Peyer's patch (tissue), 4 donors: ENCODE measurements around the gene CDC20. TPM values are rescaled to one million over a fixed set of nuclear protein-coding genes. Genes with fewer than 3 reads are reported as not detected.
"Not testable (repeated sequence)": the region's sequence is repeated elsewhere in the genome, so short reads cannot be mapped to it uniquely, and the experiment has no call there.

Experiments
- DNase-seq, 3 donors: peaks; one replicate each; pipeline ENCODE4 v3.0.0-alpha.2; 2017 to 2019
- H3K27ac ChIP-seq, 4 donors: fragments of 200-600 bp; sonication (generic); one replicate each; pipeline ENCODE4 v1.5.1; 2016 to 2019
- H3K27me3 ChIP-seq, 2 donors: fragments of 200-600 bp; sonication (generic); one replicate each; pipeline ENCODE4 v1.5.1; 2019
- H3K36me3 ChIP-seq, 3 donors: fragments of 200-600 bp; sonication (generic); one replicate each; pipeline ENCODE4 v1.5.1; 2016 to 2019
- H3K4me1 ChIP-seq, 4 donors: fragments of 200-600 bp; sonication (generic); one replicate each; pipeline ENCODE4 v1.5.1; 2016 to 2019
- H3K4me3 ChIP-seq, 4 donors: fragments of 200-600 bp; sonication (generic); 1 replicate in 3 of 4; 2 replicates in 1 of 4; pipeline ENCODE4 v1.5.1; 2016 to 2019; ENCODE audit warnings: mild to moderate bottlenecking in 1 of 4
- H3K9me3 ChIP-seq, 4 donors: fragments of 200-600 bp; sonication (generic); one replicate each; pipeline ENCODE4 v1.5.1; 2016 to 2019; ENCODE audit warnings: mild to moderate bottlenecking in 1 of 4
- POLR2A ChIP-seq, 2 donors: fragments of 450-650 bp; IDR thresholded peaks; one replicate each; pipeline ENCODE4 v1.5.1; 2017; ENCODE audit warnings: antibody characterized with exemption in 2 of 2, mild to moderate bottlenecking in 2 of 2, moderate library complexity in 2 of 2
- total RNA-seq, 4 donors: library from RNA; depleted of rRNA; stranded (reverse); fragments of >200 nt; gene quantifications; one replicate each; pipeline ENCODE4 v1.1.0, GENCODE V29; 2016
- TF ChIP-seq, protein P1 (sequence below), 6 experiments: fragments of 450-650 bp in 4 of 6; fragments of 200-600 bp in 2 of 6; sonication (generic) in 1 of 6; IDR thresholded peaks; one replicate each; pipeline ENCODE4 v1.5.1; 2017 to 2019; ENCODE audit warnings: antibody characterized with exemption in 6 of 6, mild to moderate bottlenecking in 3 of 6, moderate library complexity in 1 of 6

The CDC20 gene
- total RNA-seq, 4 donors from 2014 or later: 3.4 to 14.9 (median 6.3) TPM

DNA sequence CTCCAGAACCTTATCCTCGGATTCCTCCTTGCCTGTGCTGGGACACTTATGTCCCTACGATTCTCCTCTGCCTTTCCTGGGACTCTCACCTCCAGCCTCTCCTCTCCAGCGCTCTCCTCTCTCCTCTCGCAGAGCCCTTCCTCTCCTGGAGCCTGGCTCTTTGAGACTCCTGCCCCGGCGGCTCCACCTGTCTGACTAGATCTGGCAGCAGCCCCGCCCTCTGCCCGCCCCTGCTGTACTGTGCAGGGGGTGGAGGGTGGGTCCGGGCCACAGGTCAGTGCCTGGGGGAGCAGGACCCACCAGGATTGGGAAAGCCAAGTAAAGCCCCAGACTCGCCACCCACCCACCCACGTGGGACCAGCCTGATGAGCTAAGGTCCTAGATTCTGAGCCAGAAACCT is 7.4 kb downstream of the CDC20 start:
- H3K4me1 ChIP-seq: peaks cover 4 to 36% (median 15%) of the 10 kb centered on the region in 4 donors
- H3K9me3 ChIP-seq: no peaks in the 10 kb centered on the region
- DNase-seq: peak; percentile 26 to 88 (median 87)
- H3K36me3 ChIP-seq: peaks cover 0 to 42% (median 0%) of the 10 kb centered on the region in 3 donors
- TF ChIP-seq POLR2A (IDR thresholded peaks at IDR 0.05): peak; percentile 68 to 91
- TF ChIP-seq, protein P1, sequence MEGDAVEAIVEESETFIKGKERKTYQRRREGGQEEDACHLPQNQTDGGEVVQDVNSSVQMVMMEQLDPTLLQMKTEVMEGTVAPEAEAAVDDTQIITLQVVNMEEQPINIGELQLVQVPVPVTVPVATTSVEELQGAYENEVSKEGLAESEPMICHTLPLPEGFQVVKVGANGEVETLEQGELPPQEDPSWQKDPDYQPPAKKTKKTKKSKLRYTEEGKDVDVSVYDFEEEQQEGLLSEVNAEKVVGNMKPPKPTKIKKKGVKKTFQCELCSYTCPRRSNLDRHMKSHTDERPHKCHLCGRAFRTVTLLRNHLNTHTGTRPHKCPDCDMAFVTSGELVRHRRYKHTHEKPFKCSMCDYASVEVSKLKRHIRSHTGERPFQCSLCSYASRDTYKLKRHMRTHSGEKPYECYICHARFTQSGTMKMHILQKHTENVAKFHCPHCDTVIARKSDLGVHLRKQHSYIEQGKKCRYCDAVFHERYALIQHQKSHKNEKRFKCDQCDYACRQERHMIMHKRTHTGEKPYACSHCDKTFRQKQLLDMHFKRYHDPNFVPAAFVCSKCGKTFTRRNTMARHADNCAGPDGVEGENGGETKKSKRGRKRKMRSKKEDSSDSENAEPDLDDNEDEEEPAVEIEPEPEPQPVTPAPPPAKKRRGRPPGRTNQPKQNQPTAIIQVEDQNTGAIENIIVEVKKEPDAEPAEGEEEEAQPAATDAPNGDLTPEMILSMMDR (IDR thresholded peaks at IDR 0.05): no peak
- H3K27me3 ChIP-seq: no peaks in the 10 kb centered on the region
- peak overlapping the region; percentile 98 to 99 (median 98) for H3K27ac ChIP-seq
- H3K4me3 ChIP-seq: peak overlapping the region in 3 of 4 donors; percentile 80 to 97 (median 97)

DNA sequence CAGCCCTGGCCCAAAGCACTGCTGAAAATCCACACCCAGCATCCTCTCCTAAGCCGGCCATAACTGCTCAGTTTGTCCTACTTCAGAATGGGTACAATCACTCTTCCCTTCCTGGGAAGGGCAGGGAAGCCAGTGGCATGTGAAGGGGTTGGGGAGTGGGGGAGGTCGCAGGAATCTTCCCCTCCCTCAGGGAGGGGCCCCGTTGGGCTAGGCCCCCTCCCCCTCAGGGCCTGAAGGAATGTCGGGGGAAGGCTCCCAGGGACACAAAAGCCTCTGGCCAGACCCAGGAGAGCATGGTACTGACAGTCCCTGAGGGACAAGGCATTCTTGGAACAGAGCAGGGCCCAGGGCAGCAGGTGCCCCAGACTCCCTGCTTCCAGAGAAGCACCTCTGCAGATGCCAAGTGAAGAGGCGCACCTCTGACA is 7.8 kb downstream of the CDC20 start:
- Histone ChIP-seq H3K4me3 (peak overlapping the region; percentile 80 to 98 (median 97)), H3K9me3 (no peaks in the 10 kb centered on the region), H3K27ac (peak overlapping the region; percentile 98 to 99 (median 98)), H3K27me3 (no peaks in the 10 kb centered on the region), H3K36me3 (peaks cover 0 to 38% (median 0%) of the 10 kb centered on the region in 3 donors), H3K4me1 (peaks cover 4 to 36% (median 15%) of the 10 kb centered on the region in 4 donors)
- no peak for DNase-seq
- no peak for TF ChIP-seq POLR2A (IDR thresholded peaks at IDR 0.05)
- TF ChIP-seq, protein P1 (IDR thresholded peaks at IDR 0.05): no peak

DNA sequence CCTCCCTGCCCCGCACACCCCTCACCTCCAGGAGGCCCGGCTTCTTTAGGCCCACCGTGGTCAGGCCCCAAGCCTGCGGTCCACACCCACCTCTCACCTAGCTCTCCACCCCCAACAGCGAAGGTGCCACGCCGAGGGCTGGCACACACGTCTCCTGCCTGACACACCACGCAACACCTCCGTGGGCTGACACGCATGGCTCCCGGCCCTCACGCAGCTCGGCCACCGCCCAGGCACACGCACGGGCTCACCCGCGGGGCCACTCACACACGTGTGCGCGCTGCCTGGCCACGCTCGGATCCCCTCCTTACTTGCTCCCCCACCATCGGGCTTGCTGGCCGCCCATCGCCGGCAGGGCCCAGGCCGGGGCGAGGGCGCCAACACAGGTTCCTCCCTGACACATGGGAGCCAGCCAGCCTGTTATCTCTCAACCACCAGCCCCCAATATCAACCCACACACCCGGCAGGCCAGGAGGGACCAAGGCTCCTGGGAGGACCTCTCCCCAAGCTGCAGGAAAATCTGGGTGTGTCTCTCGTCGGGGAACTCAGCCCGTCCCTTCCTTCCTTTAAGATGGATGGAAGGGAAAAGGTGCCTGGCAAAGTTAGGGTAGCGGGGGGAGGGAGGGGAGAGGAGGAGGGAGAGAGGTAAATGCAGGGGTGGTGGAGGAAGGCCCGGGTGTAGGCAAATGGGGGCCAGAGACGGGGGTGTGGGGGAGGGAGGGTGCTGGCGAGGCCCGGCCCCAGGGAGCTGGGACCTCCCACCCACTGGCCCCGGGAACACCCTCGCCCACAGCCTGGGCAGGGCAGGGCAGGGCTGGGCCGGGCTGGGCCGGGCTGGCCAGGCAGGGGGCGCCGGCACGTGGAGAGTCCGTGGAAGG is 8.5 kb downstream of the CDC20 start:
- Histone ChIP-seq H3K27me3 (no peaks in the 10 kb centered on the region), H3K4me3 (peak overlapping the region; percentile 80 to 98 (median 97)), H3K27ac (peak overlapping the region; percentile 98 to 99 (median 98)), H3K9me3 (no peaks in the 10 kb centered on the region), H3K36me3 (peaks cover 0 to 32% (median 0%) of the 10 kb centered on the region in 3 donors), H3K4me1 (peaks cover 4 to 36% (median 15%) of the 10 kb centered on the region in 4 donors)
- peak; percentile 29 to 70 (median 57) for DNase-seq
- no peak for TF ChIP-seq POLR2A (IDR thresholded peaks at IDR 0.05)
- TF ChIP-seq, protein P1 (IDR thresholded peaks at IDR 0.05): peak in 1 of 6 experiments; percentile 12

DNA sequence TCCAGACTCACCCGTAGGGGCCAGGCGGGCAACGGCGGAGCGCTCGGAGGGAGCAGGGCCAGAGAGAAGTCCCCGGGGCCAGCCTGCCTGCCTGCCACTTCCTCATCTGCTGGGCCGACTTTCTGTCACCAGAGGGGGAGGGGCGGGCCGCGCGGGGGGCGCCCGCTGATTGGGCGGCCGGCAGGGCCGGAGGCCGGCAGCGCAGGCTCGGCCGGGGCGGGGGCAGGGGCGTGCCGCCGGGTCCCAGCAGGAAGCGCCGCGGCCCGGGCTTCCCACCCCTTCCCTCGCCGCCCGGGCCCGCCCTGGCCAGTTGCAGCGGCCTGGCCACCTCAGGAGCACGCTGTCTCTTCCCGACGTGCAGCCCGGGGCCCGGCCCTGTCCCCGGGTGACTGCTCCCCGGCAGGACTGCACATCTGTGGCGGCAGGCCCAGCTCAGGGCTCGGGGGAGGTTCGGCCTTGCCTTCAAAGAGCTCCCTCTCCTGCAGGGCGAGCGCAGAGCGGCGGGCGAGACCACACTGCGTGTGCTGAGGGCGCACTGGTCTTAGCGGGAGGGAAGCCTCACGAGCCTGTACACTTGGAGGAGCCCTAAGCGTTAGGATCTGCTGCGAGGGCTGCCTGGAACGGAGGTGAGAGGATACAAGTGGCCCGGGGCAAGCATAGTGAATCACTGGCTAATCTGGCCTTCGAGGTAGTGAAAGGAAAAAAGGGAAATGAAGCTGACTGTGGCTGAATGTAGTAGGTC is 9.3 kb downstream of the CDC20 start, which contains the start of gene ELOVL1:
TSS of gene ELOVL1 (minus strand) at position 108 of the 742 bp plus-strand sequence. CDS start 2,402 bp downstream, outside the sequence.
- H3K4me3 ChIP-seq: peak within 1 kb of the TSS; percentile 80 to 98 (median 97)
- peak; percentile 83 to 85 for TF ChIP-seq POLR2A (IDR thresholded peaks at IDR 0.05)
- TF ChIP-seq, protein P1 (IDR thresholded peaks at IDR 0.05): peak in 3 of 6 experiments; percentile 3 to 38 (median 21)

DNA sequence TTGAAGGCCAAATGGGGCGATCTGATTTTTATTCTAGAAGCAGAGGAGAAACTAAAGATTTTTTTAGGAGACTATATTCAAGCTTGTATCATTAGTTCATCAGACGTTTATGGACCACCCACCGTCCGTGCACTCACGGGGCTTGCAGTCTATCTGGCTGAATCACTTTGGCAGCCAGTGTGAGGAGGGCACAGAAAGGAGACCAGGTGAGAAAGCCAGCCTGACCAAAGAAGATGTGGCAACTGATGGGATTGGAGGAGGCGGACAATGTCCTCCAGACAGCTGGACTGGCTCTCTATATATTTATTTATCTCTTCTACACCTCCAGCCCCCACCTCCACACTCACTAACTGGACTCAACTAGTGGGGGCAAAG is 9.9 kb downstream of the CDC20 start:
- H3K27me3 ChIP-seq: no peaks in the 10 kb centered on the region
- peaks cover 8 to 34% (median 15%) of the 10 kb centered on the region in 4 donors for H3K4me1 ChIP-seq
- peak overlapping the region; percentile 98 to 99 (median 98) for H3K27ac ChIP-seq
- DNase-seq: peak in 1 of 3 donors; percentile 19
- peaks cover 0 to 18% (median 0%) of the 10 kb centered on the region in 3 donors for H3K36me3 ChIP-seq
- TF ChIP-seq, protein P1 (IDR thresholded peaks at IDR 0.05): no peak
- TF ChIP-seq POLR2A (IDR thresholded peaks at IDR 0.05): no peak
- H3K9me3 ChIP-seq: no peaks in the 10 kb centered on the region
- H3K4me3 ChIP-seq: peak overlapping the region; percentile 80 to 98 (median 97)

More for the DNA sequence above, 9.3 kb downstream of the CDC20 start, which contains the start of gene ELOVL1:
- H3K27ac ChIP-seq: peak within 1 kb of the TSS; percentile 98 to 99 (median 98)
- no peaks in the 10 kb centered on the region for H3K27me3 ChIP-seq
- H3K9me3 ChIP-seq: no peaks in the 10 kb centered on the region
- H3K4me1 ChIP-seq: peaks cover 4 to 34% (median 15%) of the 10 kb centered on the region in 4 donors
- DNase-seq: peak; percentile 93 to 96 (median 96)
- H3K36me3 ChIP-seq: peaks cover 0 to 23% (median 0%) of the 10 kb centered on the region in 3 donors

DNA sequence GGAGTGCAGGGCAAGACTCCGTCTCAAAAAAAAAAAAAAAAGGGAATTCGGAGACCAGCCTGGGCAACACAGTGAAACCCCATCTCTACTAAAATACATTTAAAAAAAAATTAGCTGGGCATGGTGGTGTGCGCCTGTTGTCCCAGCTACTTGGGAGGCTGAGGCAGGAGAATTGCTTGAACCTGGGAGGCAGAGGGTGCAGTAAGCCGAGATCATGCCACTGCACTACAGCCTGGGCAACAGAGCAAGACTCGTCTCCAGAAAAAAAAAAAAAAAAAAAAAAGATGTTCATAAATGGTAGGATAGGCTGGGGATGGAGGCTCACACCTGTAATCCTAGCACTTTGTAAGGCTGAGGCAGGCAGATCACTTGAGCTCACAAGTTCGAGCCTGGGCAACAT is 11.0 kb downstream of the CDC20 start:
- peaks cover 8 to 40% (median 15%) of the 10 kb centered on the region in 4 donors for H3K4me1 ChIP-seq
- DNase-seq, H3K27ac ChIP-seq: not testable (repeated sequence)

More for the DNA sequence above, 11.0 kb downstream of the CDC20 start:
- not testable (repeated sequence) for H3K36me3 ChIP-seq, H3K27me3 ChIP-seq, H3K9me3 ChIP-seq, H3K4me3 ChIP-seq
